Type B pancreatic cell (in vitro differentiated cells): ENCODE measurements around the gene MEF2B. TPM values are rescaled to one million over a fixed set of nuclear protein-coding genes. Genes with fewer than 3 reads are reported as not detected.
"Not testable (repeated sequence)": the region's sequence is repeated elsewhere in the genome, so short reads cannot be mapped to it uniquely, and the experiment has no call there.

Experiments used
- DNase-seq: peaks from one replicate; pipeline ENCODE4 v3.0.0; 2021; ENCODE audit warnings: mixed read lengths; ENCODE audit not compliant: unreplicated experiment; ENCODE audit errors: extremely low spot score
- H3K27ac Mint-ChIP-seq: 2 replicates; pipeline ENCODE4 v1.8.0; 2021; ENCODE audit warnings: mild to moderate bottlenecking, mixed read lengths
- H3K27me3 Mint-ChIP-seq: 2 replicates; pipeline ENCODE4 v1.8.0; 2021; ENCODE audit warnings: mixed read lengths
- H3K36me3 Mint-ChIP-seq: 2 replicates; pipeline ENCODE4 v1.8.0; 2021; ENCODE audit warnings: mixed read lengths
- H3K4me1 Mint-ChIP-seq: one replicate; pipeline ENCODE4 v1.8.0; 2021; ENCODE audit warnings: mixed read lengths; ENCODE audit not compliant: unreplicated experiment
- H3K4me3 Mint-ChIP-seq: 2 replicates; pipeline ENCODE4 v1.8.0; 2021; ENCODE audit warnings: mild to moderate bottlenecking, mixed read lengths
- H3K9me3 Mint-ChIP-seq: 2 replicates; pipeline ENCODE4 v1.8.0; 2021; ENCODE audit warnings: mixed read lengths
- CTCF ChIP-seq: fragments of 200-600 bp; sonication (generic); conservative IDR thresholded peaks from 2 replicates; pipeline ENCODE4 v1.5.0; 2021; ENCODE audit warnings: antibody characterized with exemption, mild to moderate bottlenecking
- total RNA-seq: library from RNA; stranded (reverse); gene quantifications from 2 replicates; pipeline ENCODE4 v1.2.1, GENCODE V29; 2021; ENCODE audit warnings: low replicate concordance

Gene MEF2B
- total RNA-seq, 1 donor from 2014 or later: 1.6 TPM

- Mint-ChIP-seq H3K36me3 (no peaks in the 10 kb centered on the region), H3K27ac (peak overlapping the region; percentile 93), H3K9me3 (no peaks in the 10 kb centered on the region), H3K4me3 (peak overlapping the region; percentile 89), H3K4me1 (peaks cover 12% of the 10 kb centered on the region), H3K27me3 (peaks cover 9% of the 10 kb centered on the region)
- peak; percentile 15 for TF ChIP-seq CTCF
- no peak for DNase-seq
Observed at GRCh38 chr19:19106056-19106551, 64.0 kb downstream of the MEF2B start.

- Mint-ChIP-seq H3K36me3 (no peaks in the 10 kb centered on the region), H3K4me1 (peaks cover 12% of the 10 kb centered on the region), H3K27me3 (peaks cover 9% of the 10 kb centered on the region), H3K4me3 (peak overlapping the region; percentile 89), H3K9me3 (no peaks in the 10 kb centered on the region), H3K27ac (peak overlapping the region; percentile 93)
- TF ChIP-seq CTCF: no peak
- no peak for DNase-seq
Observed at GRCh38 chr19:19105365-19106055, 64.6 kb downstream of the MEF2B start.

GRCh38 chr19:19103167-19103566 is 66.9 kb downstream of the MEF2B start:
- Mint-ChIP-seq H3K9me3 (no peaks in the 10 kb centered on the region), H3K36me3 (no peaks in the 10 kb centered on the region), H3K27me3 (peaks cover 4% of the 10 kb centered on the region), H3K4me1 (peaks cover 8% of the 10 kb centered on the region), H3K4me3 (no peak overlapping the region), H3K27ac (peak overlapping the region; percentile 26)
- TF ChIP-seq CTCF: no peak
- DNase-seq: no peak

GRCh38 chr19:19102566-19102965 is 67.5 kb downstream of the MEF2B start:
- H3K27ac Mint-ChIP-seq: peak overlapping the region; percentile 26
- not testable (repeated sequence) for H3K4me1 Mint-ChIP-seq, H3K4me3 Mint-ChIP-seq, DNase-seq, H3K36me3 Mint-ChIP-seq, H3K27me3 Mint-ChIP-seq, H3K9me3 Mint-ChIP-seq

- DNase-seq: no peak
- Mint-ChIP-seq H3K27ac (no peak overlapping the region), H3K4me1 (peaks cover 8% of the 10 kb centered on the region), H3K4me3 (no peak overlapping the region), H3K27me3 (no peaks in the 10 kb centered on the region), H3K9me3 (no peaks in the 10 kb centered on the region), H3K36me3 (no peaks in the 10 kb centered on the region)
- TF ChIP-seq CTCF: no peak
Observed at GRCh38 chr19:19101540-19101939, 68.5 kb downstream of the MEF2B start.

GRCh38 chr19:19098703-19099632 is 71.1 kb downstream of the MEF2B start:
- no peaks in the 10 kb centered on the region for H3K9me3 Mint-ChIP-seq
- no peak overlapping the region for H3K4me3 Mint-ChIP-seq
- H3K36me3 Mint-ChIP-seq: no peaks in the 10 kb centered on the region
- no peak for DNase-seq
- H3K27me3 Mint-ChIP-seq: no peaks in the 10 kb centered on the region
- no peak for TF ChIP-seq CTCF
- H3K27ac Mint-ChIP-seq: no peak overlapping the region
- no peaks in the 10 kb centered on the region for H3K4me1 Mint-ChIP-seq
